Neuronal stem cell (in vitro differentiated cells): ENCODE data around the gene RER1.

ENCODE experiments used
- DNase-seq: peaks from one replicate; pipeline ENCODE4 v3.0.0-alpha.2; 2013; ENCODE audit warnings: low spot score
- H2AFZ ChIP-seq: one replicate; pipeline ENCODE4 v1.6.1; 2013; ENCODE audit warnings: mild to moderate bottlenecking, low read length, inconsistent platforms
- H2AK5ac ChIP-seq: 2 replicates; pipeline ENCODE4 v1.6.1; 2013; ENCODE audit warnings: low read depth, mild to moderate bottlenecking, inconsistent platforms, low read length, moderate library complexity, mixed read lengths
- H2BK120ac ChIP-seq: 2 replicates; pipeline ENCODE4 v1.6.1; 2013; ENCODE audit warnings: low read depth, mild to moderate bottlenecking, inconsistent platforms, low read length, moderate library complexity, mixed read lengths
- H2BK12ac ChIP-seq: one replicate; pipeline ENCODE4 v1.6.1; 2013; ENCODE audit warnings: low read length, inconsistent platforms
- H2BK15ac ChIP-seq: 2 replicates; pipeline ENCODE4 v1.6.1; 2013; ENCODE audit warnings: mild to moderate bottlenecking, low read length, inconsistent platforms, mixed read lengths
- H2BK5ac ChIP-seq: one replicate; pipeline ENCODE4 v1.6.1; 2013; ENCODE audit warnings: inconsistent platforms, mild to moderate bottlenecking, low read length, moderate library complexity
- H3K14ac ChIP-seq: one replicate; pipeline ENCODE4 v1.6.1; 2013; ENCODE audit warnings: low read length, inconsistent platforms
- H3K18ac ChIP-seq: 2 replicates; pipeline ENCODE4 v1.6.1; 2013; ENCODE audit warnings: low read length, inconsistent platforms
- H3K23ac ChIP-seq: 2 replicates; pipeline ENCODE4 v1.6.1; 2013; ENCODE audit warnings: low read depth, mild to moderate bottlenecking, mixed read lengths, low read length, inconsistent platforms; ENCODE audit not compliant: poor library complexity
- H3K27ac ChIP-seq: replicated peaks from 3 replicates; pipeline ENCODE4 v1.5.1; 2013; ENCODE audit warnings: low read length, inconsistent platforms
- H3K27me3 ChIP-seq, 3 experiments: 2 replicates each; pipeline ENCODE4 v1.6.1; 2013; ENCODE audit warnings: low read length in 3 of 3, mild to moderate bottlenecking in 2 of 3, inconsistent platforms in 1 of 3, low read depth in 1 of 3, mixed read lengths in 1 of 3, moderate library complexity in 1 of 3; ENCODE audit not compliant: control insufficient read depth in 3 of 3, insufficient read depth in 3 of 3
- H3K36me3 ChIP-seq, 2 donors: replicated peaks in 1 of 2; 2 replicates each; pipeline ENCODE4 v1.6.1; 2013; ENCODE audit warnings: low read length in 2 of 2; ENCODE audit not compliant: control insufficient read depth in 2 of 2, insufficient read depth in 2 of 2
- H3K4ac ChIP-seq: 2 replicates; pipeline ENCODE4 v1.6.1; 2013; ENCODE audit warnings: inconsistent platforms, mild to moderate bottlenecking, low read length, moderate library complexity
- H3K4me1 ChIP-seq, 2 donors: 1 replicate in 1 of 2; 2 replicates in 1 of 2; pipeline ENCODE4 v1.6.1; 2013; ENCODE audit warnings: low read length in 2 of 2, low read depth in 1 of 2; ENCODE audit not compliant: control insufficient read depth in 2 of 2, insufficient read depth in 1 of 2
- H3K4me2 ChIP-seq: one replicate; pipeline ENCODE4 v1.6.1; 2013; ENCODE audit warnings: mild to moderate bottlenecking, low read length, inconsistent platforms; ENCODE audit not compliant: insufficient read depth, poor library complexity, severe bottlenecking
- H3K4me3 ChIP-seq, 2 donors: 2 replicates each; pipeline ENCODE4 v1.5.1; 2013; ENCODE audit warnings: low read length in 2 of 2, mild to moderate bottlenecking in 2 of 2, inconsistent platforms in 1 of 2, moderate library complexity in 1 of 2
- H3K79me1 ChIP-seq: one replicate; pipeline ENCODE4 v1.6.1; 2013; ENCODE audit warnings: low read depth, mild to moderate bottlenecking, inconsistent platforms, low read length, moderate library complexity
- H3K9ac ChIP-seq: one replicate; pipeline ENCODE4 v1.6.1; 2013; ENCODE audit warnings: mild to moderate bottlenecking, low read depth, low read length, inconsistent platforms; ENCODE audit not compliant: poor library complexity
- H3K9me3 ChIP-seq, 2 donors: replicated peaks in 1 of 2; 2 replicates each; pipeline versions ENCODE3 to v1.6.1; 2013; ENCODE audit warnings: low read length in 2 of 2, mild to moderate bottlenecking in 2 of 2, inconsistent platforms in 1 of 2, low read depth in 1 of 2, mixed read lengths in 1 of 2, moderate library complexity in 1 of 2; ENCODE audit not compliant: control insufficient read depth in 2 of 2, insufficient read depth in 1 of 2
- H4K8ac ChIP-seq: one replicate; pipeline ENCODE4 v1.6.1; 2013; ENCODE audit warnings: low read depth, mild to moderate bottlenecking, inconsistent platforms, low read length, moderate library complexity
- H4K91ac ChIP-seq: one replicate; pipeline ENCODE4 v1.6.1; 2013; ENCODE audit warnings: low read length, low read depth, mild to moderate bottlenecking, inconsistent platforms; ENCODE audit not compliant: poor library complexity
- WGBS, 2 donors: extraction: QIAGEN DNeasy Blood & Tissue Kit; methylation state at CpG; one replicate each; pipeline ENCODE4 v1.1.7; 2013; ENCODE audit warnings: missing lambda C conversion rate in 2 of 2, mixed read lengths in 1 of 2; ENCODE audit not compliant: insufficient read length in 2 of 2, insufficient replicate concordance in 1 of 2; ENCODE audit errors: extremely low coverage in 2 of 2; 5-methylcytosine and 5-hydroxymethylcytosine counted together

The RER1 gene

GRCh38 chr1:2413495-2414296, 22.1 kb downstream of the RER1 start:
- peaks cover 12% of the 10 kb centered on the region for H3K79me1 ChIP-seq
- no peak overlapping the region for H3K14ac ChIP-seq
- DNase-seq, result no peak

GRCh38 chr1:2414297-2414958, 22.8 kb downstream of the RER1 start:
- H2AFZ ChIP-seq, result peak overlapping the region; percentile 62

More at GRCh38 chr1:2413495-2414296, 22.1 kb downstream of the RER1 start:
- Histone ChIP-seq H2BK15ac (peak overlapping the region; percentile 99), H4K91ac (peak overlapping the region; percentile 96), H3K9me3 (no peaks in the 10 kb centered on the region), H3K4me2 (peak overlapping the region; percentile 100), H3K18ac (peak overlapping the region; percentile 100), H2AFZ (peak overlapping the region; percentile 98), H3K36me3 (peaks cover 2 to 16% of the 10 kb centered on the region in 2 donors), H3K4me3 (peak overlapping the region; percentile 86 to 92), H3K9ac (peak overlapping the region; percentile 98), H2AK5ac (peak overlapping the region; percentile 99), H3K4me1 (peaks cover 14 to 17% of the 10 kb centered on the region in 2 donors), H2BK12ac (peak overlapping the region; percentile 97), H3K27me3 (peaks cover 0 to 16% (median 0%) of the 10 kb centered on the region in 3 experiments), H3K27ac (no peak overlapping the region), H2BK120ac (peak overlapping the region; percentile 91), H3K23ac (peak overlapping the region; percentile 99), H4K8ac (peak overlapping the region; percentile 48), H2BK5ac (peak overlapping the region; percentile 53), H3K4ac (peak overlapping the region; percentile 99)
- no CpG with 5 or more reads among the region's 28 CpGs for WGBS, 2 donors

GRCh38 chr1:2415337-2415736, 23.7 kb downstream of the RER1 start:
- Histone ChIP-seq H2BK12ac (no peak overlapping the region), H3K9me3 (no peaks in the 10 kb centered on the region), H2AK5ac (peak overlapping the region; percentile 82), H3K23ac (no peak overlapping the region), H3K18ac (no peak overlapping the region), H2BK120ac (no peak overlapping the region), H3K4me3 (no peak overlapping the region), H3K27me3 (peaks cover 0 to 26% (median 0%) of the 10 kb centered on the region in 3 experiments), H4K91ac (no peak overlapping the region), H3K9ac (no peak overlapping the region), H3K4me2 (no peak overlapping the region), H3K36me3 (peaks cover 0 to under 1% of the 10 kb centered on the region in 2 donors), H3K4ac (no peak overlapping the region), H4K8ac (no peak overlapping the region), H2AFZ (no peak overlapping the region), H3K4me1 (peaks cover 14 to 17% of the 10 kb centered on the region in 2 donors), H3K14ac (no peak overlapping the region), H2BK15ac (peak overlapping the region; percentile 75), H3K27ac (no peak overlapping the region), H2BK5ac (no peak overlapping the region), H3K79me1 (peaks cover 8% of the 10 kb centered on the region)
- no peak for DNase-seq
- WGBS, 2 donors, result no CpG with 5 or more reads among the region's 11 CpGs

More at GRCh38 chr1:2414297-2414958, 22.8 kb downstream of the RER1 start:
- Histone ChIP-seq H3K27ac (no peak overlapping the region), H3K23ac (no peak overlapping the region), H3K36me3 (peaks cover 2 to 8% of the 10 kb centered on the region in 2 donors), H4K8ac (no peak overlapping the region), H3K18ac (peak overlapping the region; percentile 50), H2BK12ac (no peak overlapping the region), H3K9ac (no peak overlapping the region), H3K4me3 (peak overlapping the region in 1 of 2 donors; percentile 7), H3K14ac (no peak overlapping the region), H3K4me1 (peaks cover 14 to 17% of the 10 kb centered on the region in 2 donors), H2BK15ac (no peak overlapping the region), H3K79me1 (peaks cover 9% of the 10 kb centered on the region), H3K9me3 (no peaks in the 10 kb centered on the region), H2BK120ac (no peak overlapping the region), H3K4ac (no peak overlapping the region), H2BK5ac (no peak overlapping the region), H3K27me3 (peaks cover 0 to 24% (median 0%) of the 10 kb centered on the region in 3 experiments), H4K91ac (no peak overlapping the region), H2AK5ac (peak overlapping the region; percentile 99), H3K4me2 (peak overlapping the region; percentile 22)
- WGBS, 2 donors, result no CpG with 5 or more reads among the region's 25 CpGs
- DNase-seq, result peak; percentile 72

GRCh38 chr1:2415801-2416208, 24.2 kb downstream of the RER1 start:
- H2BK120ac ChIP-seq, result peak overlapping the region; percentile 72
- no peak overlapping the region for H3K4me3 ChIP-seq
- H3K14ac ChIP-seq, result peak overlapping the region; percentile 10
- peaks cover 0 to 30% (median 0%) of the 10 kb centered on the region in 3 experiments for H3K27me3 ChIP-seq
- H3K9me3 ChIP-seq, result no peaks in the 10 kb centered on the region
- H3K4me2 ChIP-seq, result no peak overlapping the region
- peak overlapping the region; percentile 25 for H2BK12ac ChIP-seq
- H3K27ac ChIP-seq, result no peak overlapping the region
- H3K36me3 ChIP-seq, result no peaks in the 10 kb centered on the region
- no peak overlapping the region for H4K91ac ChIP-seq
- H3K79me1 ChIP-seq, result peaks cover 8% of the 10 kb centered on the region
- H3K4ac ChIP-seq, result no peak overlapping the region
- WGBS, 2 donors, result no CpG with 5 or more reads among the region's 19 CpGs
- no peak for DNase-seq
- H4K8ac ChIP-seq, result no peak overlapping the region
- H3K18ac ChIP-seq, result peak overlapping the region; percentile 87
- no peak overlapping the region for H2BK5ac ChIP-seq
- no peak overlapping the region for H2AFZ ChIP-seq
- H2BK15ac ChIP-seq, result peak overlapping the region; percentile 75
- peak overlapping the region; percentile 82 for H2AK5ac ChIP-seq
- no peak overlapping the region for H3K9ac ChIP-seq
- H3K4me1 ChIP-seq, result peaks cover 14 to 17% of the 10 kb centered on the region in 2 donors
- H3K23ac ChIP-seq, result peak overlapping the region; percentile 85
